ENCODE data around the gene MAN2B2. TPM values are rescaled to one million over a fixed set of nuclear protein-coding genes. Genes with fewer than 3 reads are reported as not detected.

Gene MAN2B2
- total and polyA plus RNA-seq, 2 of the 8 experiments (the other 6 are each of a cell fraction or from before 2014, with no cell fraction given) = 3.3 to 4.0 TPM

- TF ChIP-seq, protein P1, sequence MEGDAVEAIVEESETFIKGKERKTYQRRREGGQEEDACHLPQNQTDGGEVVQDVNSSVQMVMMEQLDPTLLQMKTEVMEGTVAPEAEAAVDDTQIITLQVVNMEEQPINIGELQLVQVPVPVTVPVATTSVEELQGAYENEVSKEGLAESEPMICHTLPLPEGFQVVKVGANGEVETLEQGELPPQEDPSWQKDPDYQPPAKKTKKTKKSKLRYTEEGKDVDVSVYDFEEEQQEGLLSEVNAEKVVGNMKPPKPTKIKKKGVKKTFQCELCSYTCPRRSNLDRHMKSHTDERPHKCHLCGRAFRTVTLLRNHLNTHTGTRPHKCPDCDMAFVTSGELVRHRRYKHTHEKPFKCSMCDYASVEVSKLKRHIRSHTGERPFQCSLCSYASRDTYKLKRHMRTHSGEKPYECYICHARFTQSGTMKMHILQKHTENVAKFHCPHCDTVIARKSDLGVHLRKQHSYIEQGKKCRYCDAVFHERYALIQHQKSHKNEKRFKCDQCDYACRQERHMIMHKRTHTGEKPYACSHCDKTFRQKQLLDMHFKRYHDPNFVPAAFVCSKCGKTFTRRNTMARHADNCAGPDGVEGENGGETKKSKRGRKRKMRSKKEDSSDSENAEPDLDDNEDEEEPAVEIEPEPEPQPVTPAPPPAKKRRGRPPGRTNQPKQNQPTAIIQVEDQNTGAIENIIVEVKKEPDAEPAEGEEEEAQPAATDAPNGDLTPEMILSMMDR (IDR thresholded peaks at IDR 0.05; ENCODE audit: control extremely low read depth in 1 of 3, insufficient read depth in 1 of 3, low read depth in 1 of 3, low read length in 3 of 3) = no peak
- TF ChIP-seq JUN (IDR thresholded peaks at IDR 0.05; ENCODE audit: low read depth, low read length) = no peak
Measured at GRCh38 chr4:6641164-6641970, 66.4 kb downstream of the MAN2B2 start (continued).

Data from H1 (cell line).